GM21515 (cell line): ENCODE measurements around the gene ZNF629.

Experiments used
- ATAC-seq: cut with Tn5 transposase; IDR thresholded peaks from one replicate; pipeline ENCODE4 v1.9.1; 2021; ENCODE audit not compliant: unreplicated experiment

ZNF629 gene

GRCh38 chr16:30786115-30786935 lies 680 bp downstream of the ZNF629 start:
- ATAC-seq: no peak

- ATAC-seq: no peak
Measured at GRCh38 chr16:30785126-30786106, 1.6 kb downstream of the ZNF629 start.

- ATAC-seq: no peak
Measured at GRCh38 chr16:30784215-30784614, 2.8 kb downstream of the ZNF629 start.

GRCh38 chr16:30783280-30784109 lies 3.5 kb downstream of the ZNF629 start:
- no peak for ATAC-seq

GRCh38 chr16:30782486-30783279 lies 4.3 kb downstream of the ZNF629 start:
- ATAC-seq: no peak

GRCh38 chr16:30780549-30780948 lies 6.5 kb downstream of the ZNF629 start:
- ATAC-seq: no peak

- ATAC-seq: no peak
Measured at GRCh38 chr16:30780021-30780420, 7.0 kb downstream of the ZNF629 start.

GRCh38 chr16:30779596-30779995 lies 7.4 kb downstream of the ZNF629 start:
- ATAC-seq: no peak

GRCh38 chr16:30778549-30779244 lies 8.3 kb downstream of the ZNF629 start:
- no peak for ATAC-seq

- ATAC-seq: no peak
Measured at GRCh38 chr16:30777591-30778297, 9.3 kb downstream of the ZNF629 start.

- peak; percentile 65 for ATAC-seq
Measured at GRCh38 chr16:30775392-30776188, 11.4 kb downstream of the ZNF629 start.

- ATAC-seq: no peak
Measured at GRCh38 chr16:30775131-30775391, 11.9 kb downstream of the ZNF629 start.

GRCh38 chr16:30774367-30775130 lies 12.5 kb downstream of the ZNF629 start:
- no peak for ATAC-seq

GRCh38 chr16:30773826-30774225 lies 13.2 kb downstream of the ZNF629 start:
- no peak for ATAC-seq

- no peak for ATAC-seq
Measured at GRCh38 chr16:30771726-30772125, 15.3 kb downstream of the ZNF629 start.

- ATAC-seq: no peak
Measured at GRCh38 chr16:30769379-30770089, 17.5 kb downstream of the ZNF629 start.

- no peak for ATAC-seq
Measured at GRCh38 chr16:30768583-30769181, 18.3 kb downstream of the ZNF629 start.
